ENCODE measurements around the gene BPTF.
A peak's percentile ranks its signal among the peaks of the same experiment; 100 is the strongest.
"Not testable (repeated sequence)": the region's sequence is repeated elsewhere in the genome, so short reads cannot be mapped to it uniquely, and the experiment has no call there.

Gene BPTF

DNA sequence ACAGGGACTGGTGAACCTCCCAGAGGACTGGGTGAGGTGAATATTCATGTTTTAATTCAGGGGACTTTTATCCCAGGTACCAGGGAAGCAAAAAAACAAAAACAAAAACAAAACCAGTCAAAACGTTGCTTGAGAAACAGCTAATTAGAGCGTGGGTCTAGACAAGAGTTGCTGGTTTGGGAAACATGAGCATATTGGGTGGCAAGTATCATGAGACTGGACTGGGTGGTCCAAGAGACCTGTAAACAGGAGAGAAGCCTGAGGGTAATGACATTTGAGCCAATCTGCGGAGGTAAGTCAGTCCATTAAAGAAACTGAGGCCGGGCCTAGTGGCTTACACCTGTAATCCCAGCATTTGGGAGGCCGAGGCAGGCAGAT is 11.5 kb upstream of the BPTF start:
- Histone ChIP-seq H3K4me1 (ENCODE audit: control insufficient read depth in 1 of 2, insufficient read depth in 2 of 2, low read length in 2 of 2) (no peaks in the 10 kb centered on the region), H3K27ac (ENCODE audit: low read length) (no peak overlapping the region), H3K27me3 (ENCODE audit: low read depth, low read length) (no peaks in the 10 kb centered on the region), H3K36me3 (ENCODE audit: control insufficient read depth in 1 of 2, insufficient read depth in 2 of 2, low read length in 2 of 2) (no peaks in the 10 kb centered on the region), H3K4me3 (ENCODE audit: low read depth in 1 of 2, low read length in 2 of 2) (no peak overlapping the region), H3K9me3 (ENCODE audit: control insufficient read depth in 1 of 2, low read length in 2 of 2) (no peaks in the 10 kb centered on the region)

DNA sequence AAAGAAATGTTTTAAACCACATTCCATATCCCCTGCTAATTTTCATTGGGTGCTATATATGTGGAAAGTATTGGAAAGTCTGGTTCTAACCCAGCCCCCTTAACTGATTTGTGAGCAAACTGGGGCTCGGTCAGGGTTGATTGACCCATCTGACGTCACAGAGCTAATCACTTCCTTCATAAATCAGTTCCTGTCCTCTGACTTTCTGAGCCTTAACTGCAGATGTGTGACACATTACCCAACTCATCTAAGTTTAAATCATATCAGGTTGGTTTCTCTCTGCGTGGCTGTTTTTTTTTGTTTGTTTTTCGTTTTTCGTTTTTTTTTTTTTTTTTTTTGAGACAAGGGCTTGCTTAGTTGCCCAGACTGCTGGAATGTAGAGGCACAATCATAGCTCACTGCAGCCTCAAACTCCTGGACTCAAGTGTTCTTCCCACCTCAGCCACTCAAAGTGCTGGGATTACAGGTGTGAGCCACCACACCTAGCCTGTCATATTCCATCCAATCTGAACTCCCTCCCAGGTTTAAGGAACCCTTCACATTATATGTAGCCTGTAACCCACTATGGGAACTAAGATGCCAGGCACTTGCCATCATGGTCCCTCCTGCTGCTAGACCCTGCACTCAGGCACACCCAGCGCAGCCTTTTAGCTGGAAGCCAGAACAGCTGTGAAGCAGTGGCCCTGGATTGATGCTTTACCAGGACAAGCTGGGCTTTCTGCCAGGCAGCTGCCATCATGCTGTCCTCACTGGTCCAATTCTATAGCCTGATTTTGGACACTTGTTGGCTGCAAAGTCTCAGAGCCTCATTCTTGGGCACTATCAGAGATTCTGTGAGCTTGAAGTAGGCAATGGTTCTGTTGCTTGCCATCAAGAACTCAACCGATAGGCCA is 6.9 kb upstream of the BPTF start:
- H3K36me3 ChIP-seq (ENCODE audit: control insufficient read depth in 1 of 2, insufficient read depth in 2 of 2, low read length in 2 of 2) = no peaks in the 10 kb centered on the region
- H3K27ac ChIP-seq (ENCODE audit: low read length) = no peak overlapping the region
- H3K4me3 ChIP-seq (ENCODE audit: low read depth in 1 of 2, low read length in 2 of 2) = no peak overlapping the region
- no peaks in the 10 kb centered on the region for H3K4me1 ChIP-seq (ENCODE audit: control insufficient read depth in 1 of 2, insufficient read depth in 2 of 2, low read length in 2 of 2)
- H3K9me3 ChIP-seq (ENCODE audit: control insufficient read depth in 1 of 2, low read length in 2 of 2) = no peaks in the 10 kb centered on the region
- no peaks in the 10 kb centered on the region for H3K27me3 ChIP-seq (ENCODE audit: low read depth, low read length)

DNA sequence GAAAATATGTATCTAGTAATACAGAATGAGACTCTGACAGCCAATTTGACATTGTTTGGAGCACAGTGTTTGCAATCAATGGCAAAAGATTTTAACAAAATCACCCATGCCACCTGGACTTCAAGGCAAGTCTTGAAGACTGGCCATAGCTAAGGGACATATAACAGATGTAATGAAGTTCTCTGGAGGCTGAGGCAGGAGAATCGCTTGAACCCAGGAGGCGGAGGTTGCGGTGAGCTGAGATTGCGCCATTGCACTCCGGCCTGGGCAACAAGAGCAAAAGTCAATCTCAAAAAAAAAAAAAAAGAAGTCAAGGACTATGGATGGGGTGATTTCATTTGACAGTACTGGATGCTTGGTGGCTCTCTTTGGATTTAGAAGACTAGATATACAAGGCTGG is 5.6 kb upstream of the BPTF start:
- Histone ChIP-seq H3K4me1 (ENCODE audit: control insufficient read depth in 1 of 2, insufficient read depth in 2 of 2, low read length in 2 of 2) (peaks cover 0 to 3% of the 10 kb centered on the region in 2 donors), H3K27ac (ENCODE audit: low read length) (no peak overlapping the region), H3K9me3 (ENCODE audit: control insufficient read depth in 1 of 2, low read length in 2 of 2) (no peaks in the 10 kb centered on the region), H3K4me3 (ENCODE audit: low read depth in 1 of 2, low read length in 2 of 2) (no peak overlapping the region), H3K27me3 (ENCODE audit: low read depth, low read length) (no peaks in the 10 kb centered on the region), H3K36me3 (ENCODE audit: control insufficient read depth in 1 of 2, insufficient read depth in 2 of 2, low read length in 2 of 2) (no peaks in the 10 kb centered on the region)

DNA sequence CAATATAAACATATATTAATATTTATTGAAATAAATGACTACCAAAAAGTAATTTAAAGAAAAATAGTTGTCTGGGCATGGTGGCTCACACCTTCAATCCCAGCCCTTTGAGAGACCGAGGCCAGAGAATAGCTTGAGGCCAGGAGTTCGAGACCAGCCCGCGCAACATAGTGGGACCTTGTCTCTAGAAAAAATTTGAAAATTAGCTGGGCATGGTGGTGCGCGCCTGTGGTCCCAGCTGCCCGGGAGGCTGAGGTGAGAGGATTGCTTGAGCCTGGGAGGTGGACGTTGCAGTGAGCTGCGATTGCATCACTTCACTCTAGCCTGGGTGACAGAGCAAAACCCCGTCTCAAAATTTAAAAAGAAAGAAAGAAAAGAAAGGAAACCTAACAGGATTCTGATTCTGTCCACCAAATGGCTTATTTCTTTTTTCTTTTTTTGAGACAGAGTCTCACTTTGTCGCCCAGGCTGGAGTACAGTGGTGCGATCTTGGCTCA is 3.4 kb upstream of the BPTF start:
- no peak overlapping the region for H3K27ac ChIP-seq (ENCODE audit: low read length)
- H3K36me3 ChIP-seq (ENCODE audit: control insufficient read depth in 1 of 2, insufficient read depth in 2 of 2, low read length in 2 of 2) = no peaks in the 10 kb centered on the region
- peaks cover 0 to 4% of the 10 kb centered on the region in 2 donors for H3K4me1 ChIP-seq (ENCODE audit: control insufficient read depth in 1 of 2, insufficient read depth in 2 of 2, low read length in 2 of 2)
- no peak overlapping the region for H3K4me3 ChIP-seq (ENCODE audit: low read depth in 1 of 2, low read length in 2 of 2)
- no peaks in the 10 kb centered on the region for H3K27me3 ChIP-seq (ENCODE audit: low read depth, low read length)
- H3K9me3 ChIP-seq (ENCODE audit: control insufficient read depth in 1 of 2, low read length in 2 of 2) = no peaks in the 10 kb centered on the region

DNA sequence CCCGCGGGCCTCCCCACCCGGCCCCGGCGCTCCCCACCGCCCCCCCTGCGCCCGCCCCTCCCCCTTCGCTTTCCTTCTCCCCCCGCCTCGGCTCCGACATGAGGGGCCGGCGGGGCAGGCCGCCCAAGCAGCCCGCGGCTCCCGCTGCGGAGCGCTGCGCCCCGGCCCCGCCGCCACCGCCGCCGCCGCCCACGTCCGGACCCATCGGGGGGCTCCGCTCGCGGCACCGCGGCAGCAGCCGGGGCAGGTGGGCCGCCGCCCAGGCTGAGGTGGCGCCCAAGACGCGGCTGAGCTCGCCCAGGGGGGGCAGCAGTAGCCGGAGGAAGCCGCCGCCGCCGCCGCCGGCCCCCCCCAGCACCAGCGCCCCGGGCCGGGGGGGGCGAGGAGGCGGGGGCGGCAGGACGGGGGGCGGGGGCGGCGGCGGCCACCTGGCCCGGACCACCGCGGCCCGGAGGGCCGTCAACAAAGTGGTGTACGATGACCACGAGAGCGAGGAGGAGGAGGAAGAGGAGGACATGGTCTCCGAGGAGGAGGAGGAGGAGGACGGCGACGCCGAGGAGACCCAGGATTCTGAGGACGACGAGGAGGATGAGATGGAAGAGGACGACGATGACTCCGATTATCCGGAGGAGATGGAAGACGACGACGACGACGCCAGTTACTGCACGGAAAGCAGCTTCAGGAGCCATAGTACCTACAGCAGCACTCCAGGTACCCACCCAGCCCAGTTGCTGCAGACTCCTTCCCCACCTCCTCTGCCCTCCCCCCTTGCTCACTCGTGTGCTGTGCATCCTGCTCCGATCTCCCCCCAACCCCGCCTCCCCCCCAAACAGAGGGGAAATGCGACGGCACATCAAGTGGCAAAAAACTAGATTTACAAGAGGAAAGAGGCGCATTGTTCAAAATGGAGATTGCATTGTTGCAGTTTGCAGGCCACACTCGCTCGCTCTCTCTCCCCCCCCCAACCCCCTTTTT is 611 bp downstream of the BPTF start:
- Histone ChIP-seq H3K4me3 (ENCODE audit: low read depth in 1 of 2, low read length in 2 of 2) (peak overlapping the region; percentile 77 to 81), H3K4me1 (ENCODE audit: control insufficient read depth in 1 of 2, insufficient read depth in 2 of 2, low read length in 2 of 2) (peaks cover 3 to 40% of the 10 kb centered on the region in 2 donors), H3K27ac (ENCODE audit: low read length) (peak overlapping the region; percentile 31)
- not testable (repeated sequence) for H3K27me3 ChIP-seq (ENCODE audit: low read depth, low read length); H3K36me3 ChIP-seq (ENCODE audit: control insufficient read depth in 1 of 2, insufficient read depth in 2 of 2, low read length in 2 of 2); H3K9me3 ChIP-seq (ENCODE audit: control insufficient read depth in 1 of 2, low read length in 2 of 2)

DNA sequence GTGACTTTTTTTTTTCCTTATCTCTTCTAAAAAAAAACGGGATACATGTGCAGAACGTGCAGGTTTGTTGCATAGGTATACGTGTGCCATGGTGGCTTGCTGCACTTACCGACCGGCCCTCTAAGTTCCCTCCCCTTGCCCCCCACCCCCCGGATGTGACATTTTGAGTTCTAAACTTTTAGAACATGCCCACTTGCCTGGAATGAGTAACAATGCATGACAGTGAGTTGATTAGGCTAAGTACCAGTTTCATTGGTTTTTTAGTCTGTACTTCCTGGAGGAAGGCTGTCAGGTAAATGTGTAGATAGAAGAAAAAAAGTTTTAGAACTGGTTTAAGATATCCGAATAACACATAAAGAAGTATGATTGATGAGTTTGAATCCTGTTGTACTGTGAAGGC is 4.0 kb downstream of the BPTF start:
- peaks cover 6 to 51% of the 10 kb centered on the region in 2 donors for H3K4me1 ChIP-seq (ENCODE audit: control insufficient read depth in 1 of 2, insufficient read depth in 2 of 2, low read length in 2 of 2)

DNA sequence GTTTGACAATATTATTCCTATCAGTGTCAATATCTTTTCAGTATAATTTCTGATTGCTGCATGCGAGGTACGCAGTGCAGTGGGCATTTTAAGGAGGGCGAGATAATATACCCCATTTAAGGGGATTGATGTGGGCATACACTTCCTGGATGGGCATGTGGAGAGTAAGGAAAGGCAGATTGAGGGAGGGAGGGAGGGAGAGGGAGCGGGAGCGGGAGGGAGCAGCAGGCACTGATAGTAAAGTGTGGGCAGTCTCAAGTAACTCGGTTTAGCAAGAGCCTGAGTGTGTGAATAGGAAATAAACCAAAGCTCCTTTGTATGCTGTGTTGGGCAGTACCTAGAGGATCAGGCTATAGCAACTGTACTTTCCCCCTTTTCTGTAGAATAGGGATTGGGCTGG is 5.1 kb downstream of the BPTF start:
- Histone ChIP-seq H3K4me1 (ENCODE audit: control insufficient read depth in 1 of 2, insufficient read depth in 2 of 2, low read length in 2 of 2) (peaks cover 6 to 54% of the 10 kb centered on the region in 2 donors), H3K9me3 (ENCODE audit: control insufficient read depth in 1 of 2, low read length in 2 of 2) (no peaks in the 10 kb centered on the region), H3K27ac (ENCODE audit: low read length) (no peak overlapping the region), H3K27me3 (ENCODE audit: low read depth, low read length) (no peaks in the 10 kb centered on the region), H3K36me3 (ENCODE audit: control insufficient read depth in 1 of 2, insufficient read depth in 2 of 2, low read length in 2 of 2) (no peaks in the 10 kb centered on the region), H3K4me3 (ENCODE audit: low read depth in 1 of 2, low read length in 2 of 2) (peak overlapping the region in 1 of 2 donors; percentile 4)

More for the DNA sequence above, 4.0 kb downstream of the BPTF start:
- Histone ChIP-seq H3K27ac (ENCODE audit: low read length) (no peak overlapping the region), H3K9me3 (ENCODE audit: control insufficient read depth in 1 of 2, low read length in 2 of 2) (no peaks in the 10 kb centered on the region), H3K27me3 (ENCODE audit: low read depth, low read length) (no peaks in the 10 kb centered on the region), H3K4me3 (ENCODE audit: low read depth in 1 of 2, low read length in 2 of 2) (no peak overlapping the region), H3K36me3 (ENCODE audit: control insufficient read depth in 1 of 2, insufficient read depth in 2 of 2, low read length in 2 of 2) (no peaks in the 10 kb centered on the region)

DNA sequence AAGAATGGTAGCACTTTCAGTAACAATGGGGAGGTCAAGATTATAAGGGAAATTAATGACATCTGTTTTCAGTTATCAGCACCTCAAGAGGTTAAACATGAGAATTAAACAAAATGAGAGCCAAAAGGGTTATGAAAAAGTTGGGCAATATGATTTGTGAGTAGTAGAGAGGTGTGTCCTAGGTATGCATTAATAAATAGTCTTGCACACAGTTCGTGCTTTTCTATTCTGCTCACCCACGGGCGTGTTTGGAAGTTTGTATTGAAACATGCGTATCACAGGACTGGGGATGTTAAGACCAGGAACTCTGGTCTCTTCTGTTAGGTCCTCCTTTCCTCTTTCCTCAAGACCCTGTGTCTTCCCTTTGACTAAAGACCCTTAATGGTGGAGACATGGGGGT is 6.0 kb downstream of the BPTF start:
- H3K4me1 ChIP-seq (ENCODE audit: control insufficient read depth in 1 of 2, insufficient read depth in 2 of 2, low read length in 2 of 2) = peaks cover 6 to 54% of the 10 kb centered on the region in 2 donors
- no peaks in the 10 kb centered on the region for H3K27me3 ChIP-seq (ENCODE audit: low read depth, low read length)
- H3K9me3 ChIP-seq (ENCODE audit: control insufficient read depth in 1 of 2, low read length in 2 of 2) = no peaks in the 10 kb centered on the region
- H3K27ac ChIP-seq (ENCODE audit: low read length) = no peak overlapping the region
- peak overlapping the region in 1 of 2 donors; percentile 4 for H3K4me3 ChIP-seq (ENCODE audit: low read depth in 1 of 2, low read length in 2 of 2)
- H3K36me3 ChIP-seq (ENCODE audit: control insufficient read depth in 1 of 2, insufficient read depth in 2 of 2, low read length in 2 of 2) = no peaks in the 10 kb centered on the region

DNA sequence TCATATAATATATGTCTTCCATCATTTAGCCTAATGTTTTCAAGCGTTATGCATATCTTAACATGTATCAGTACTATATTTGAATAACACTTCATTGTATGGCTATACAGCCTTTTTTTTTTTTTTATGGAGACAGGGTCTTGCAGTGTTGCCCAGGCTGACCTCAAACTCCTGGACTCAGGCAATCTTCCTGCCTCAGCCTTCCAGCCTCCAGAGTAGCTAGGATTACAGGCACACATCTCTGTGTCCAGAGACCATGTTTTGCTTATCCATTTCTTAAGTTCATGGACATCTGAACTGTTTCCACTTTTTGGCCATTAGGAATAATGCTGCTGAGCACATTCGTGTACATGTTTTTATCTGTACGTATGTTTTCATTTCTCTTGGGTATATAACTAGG is 7.8 kb downstream of the BPTF start:
- Histone ChIP-seq H3K36me3 (ENCODE audit: control insufficient read depth in 1 of 2, insufficient read depth in 2 of 2, low read length in 2 of 2) (no peaks in the 10 kb centered on the region), H3K27ac (ENCODE audit: low read length) (no peak overlapping the region), H3K27me3 (ENCODE audit: low read depth, low read length) (no peaks in the 10 kb centered on the region), H3K4me3 (ENCODE audit: low read depth in 1 of 2, low read length in 2 of 2) (no peak overlapping the region), H3K9me3 (ENCODE audit: control insufficient read depth in 1 of 2, low read length in 2 of 2) (no peaks in the 10 kb centered on the region), H3K4me1 (ENCODE audit: control insufficient read depth in 1 of 2, insufficient read depth in 2 of 2, low read length in 2 of 2) (peaks cover 6 to 41% of the 10 kb centered on the region in 2 donors)

DNA sequence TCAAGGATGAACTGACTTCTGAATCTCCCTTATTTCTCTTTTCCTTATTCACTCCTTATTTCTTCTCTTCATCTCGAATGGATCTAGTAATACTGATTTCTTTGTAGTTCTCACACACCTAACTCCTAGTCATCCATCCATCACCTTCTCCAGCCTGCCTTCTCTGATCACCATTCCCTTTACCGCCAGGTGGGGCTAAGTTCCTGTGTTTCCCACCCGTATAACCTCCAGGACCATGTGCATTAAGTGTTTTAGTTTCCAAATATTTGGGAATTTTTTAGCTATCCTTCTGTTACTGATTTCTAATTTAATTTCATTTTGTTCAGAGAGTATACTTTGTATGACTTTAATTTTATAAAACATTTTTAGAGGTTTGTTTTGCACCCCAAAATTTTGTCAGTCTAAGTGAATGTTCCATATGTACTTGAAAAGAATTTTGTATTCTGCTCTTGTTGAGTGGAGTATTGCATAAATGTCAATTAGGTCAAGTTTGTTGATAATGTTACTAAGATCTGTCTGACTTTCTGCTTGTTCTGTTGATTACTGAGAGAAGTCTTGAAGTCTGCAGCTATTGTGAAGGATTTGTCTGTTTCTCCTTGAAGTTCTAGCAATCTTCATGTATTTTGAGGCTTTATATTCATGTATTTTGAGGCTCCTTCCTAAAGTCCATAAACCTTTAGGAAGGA is 8.8 kb downstream of the BPTF start:
- Histone ChIP-seq H3K4me3 (ENCODE audit: low read depth in 1 of 2, low read length in 2 of 2) (no peak overlapping the region), H3K9me3 (ENCODE audit: control insufficient read depth in 1 of 2, low read length in 2 of 2) (no peaks in the 10 kb centered on the region), H3K27ac (ENCODE audit: low read length) (no peak overlapping the region), H3K4me1 (ENCODE audit: control insufficient read depth in 1 of 2, insufficient read depth in 2 of 2, low read length in 2 of 2) (peaks cover 6 to 35% of the 10 kb centered on the region in 2 donors), H3K27me3 (ENCODE audit: low read depth, low read length) (no peaks in the 10 kb centered on the region), H3K36me3 (ENCODE audit: control insufficient read depth in 1 of 2, insufficient read depth in 2 of 2, low read length in 2 of 2) (no peaks in the 10 kb centered on the region)

DNA sequence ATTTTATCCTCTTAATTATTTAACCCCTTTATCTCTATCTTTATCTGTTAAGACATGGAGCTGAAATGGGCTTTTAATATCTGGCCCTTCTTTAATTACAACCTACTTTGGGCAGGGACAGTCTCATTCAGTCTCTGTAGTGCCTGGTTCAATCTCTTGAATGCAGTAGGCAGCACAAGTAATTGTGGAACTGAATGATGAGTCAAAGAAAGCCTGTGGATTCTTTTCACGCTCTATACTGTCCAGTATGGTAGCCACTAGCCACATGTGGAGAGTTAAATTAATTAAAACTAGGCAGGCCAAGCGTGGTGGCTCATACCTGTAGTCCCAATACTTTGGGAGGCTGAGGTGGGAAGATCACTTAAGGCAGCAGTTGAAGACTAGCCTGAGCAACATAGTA is 9.3 kb downstream of the BPTF start:
- H3K4me3 ChIP-seq (ENCODE audit: low read depth in 1 of 2, low read length in 2 of 2) = no peak overlapping the region
- no peaks in the 10 kb centered on the region for H3K36me3 ChIP-seq (ENCODE audit: control insufficient read depth in 1 of 2, insufficient read depth in 2 of 2, low read length in 2 of 2)
- no peaks in the 10 kb centered on the region for H3K9me3 ChIP-seq (ENCODE audit: control insufficient read depth in 1 of 2, low read length in 2 of 2)
- no peaks in the 10 kb centered on the region for H3K27me3 ChIP-seq (ENCODE audit: low read depth, low read length)
- no peak overlapping the region for H3K27ac ChIP-seq (ENCODE audit: low read length)
- peaks cover 6 to 29% of the 10 kb centered on the region in 2 donors for H3K4me1 ChIP-seq (ENCODE audit: control insufficient read depth in 1 of 2, insufficient read depth in 2 of 2, low read length in 2 of 2)
